Endothelial cell of umbilical vein (primary cell): ENCODE data around the gene NCAPH2. TPM values are rescaled to one million over a fixed set of nuclear protein-coding genes. Genes with fewer than 3 reads are reported as not detected.

Source experiments
- BruUV-seq: library from RNA; stranded (reverse); fragments of 400-500 nt; replicated peaks from 2 replicates; lab custom pipeline; 2021; lab: Mats Ljungman, UMichigan
- CTCF ChIA-PET: fragments of 300-600, 350-600 bp; sonication (Branson Sonifier 250); formaldehyde crosslinking; loops from one replicate; lab custom pipeline; 2021; ENCODE audit warnings: antibody characterized with exemption, inconsistent platforms; lab: Charles Lee
- POLR2A ChIA-PET: fragments of 300-600, 350-600 bp; sonication (Branson Sonifier 250); formaldehyde crosslinking; loops from one replicate; lab custom pipeline; 2021; ENCODE audit warnings: antibody characterized with exemption, inconsistent platforms; lab: Charles Lee
- DNase-seq: peaks from one replicate; pipeline ENCODE4 v3.0.0-alpha.2; 2011; ENCODE audit warnings: low read depth, low spot score
- FAIRE-seq: peaks from 2 replicates; lab custom pipeline; 2011; peaks lifted over from hg19 to GRCh38; lab: Jason Lieb, UNC
- H2AFZ ChIP-seq: 2 replicates; pipeline ENCODE4 v1.6.0; 2012; ENCODE audit warnings: low read depth, low read length, control low read depth, inconsistent platforms
- H3K27ac ChIP-seq: 2 replicates; pipeline ENCODE4 v1.5.1; 2011; ENCODE audit warnings: low read depth, mild to moderate bottlenecking, control low read depth, low read length, moderate library complexity; ENCODE audit not compliant: insufficient read depth
- H3K27me3 ChIP-seq, 2 experiments: 2 replicates each; pipeline versions ENCODE4 v1.6.0 to v1.6.1; 2011; ENCODE audit warnings: low read length in 2 of 2, mixed read lengths in 1 of 2; ENCODE audit not compliant: control insufficient read depth in 2 of 2, insufficient read depth in 2 of 2
- H3K36me3 ChIP-seq, 2 experiments: 2 replicates in 1 of 2; 3 replicates in 1 of 2; pipeline ENCODE4 v1.5.1; 2011; ENCODE audit warnings: low read length in 2 of 2, mild to moderate bottlenecking in 1 of 2, moderate library complexity in 1 of 2; ENCODE audit not compliant: control insufficient read depth in 2 of 2, insufficient read depth in 2 of 2; ENCODE audit errors: extremely low read depth in 1 of 2
- H3K4me1 ChIP-seq: 3 replicates; pipeline ENCODE4 v1.5.1; 2011; ENCODE audit warnings: mild to moderate bottlenecking, low read length; ENCODE audit not compliant: control insufficient read depth, insufficient read depth; ENCODE audit errors: extremely low read depth
- H3K4me2 ChIP-seq: 2 replicates; pipeline ENCODE4 v1.6.1; 2011; ENCODE audit warnings: low read length, control low read depth, mixed read lengths; ENCODE audit not compliant: insufficient read depth
- H3K4me3 ChIP-seq, 3 experiments: fragments of 200-600 bp in 1 of 3; sonication (generic), shearing (Covaris generic) in 1 of 3; replicated peaks in 1 of 3; 2 replicates each; pipeline ENCODE4 v1.5.1; 2011 to 2016; ENCODE audit warnings: control low read depth in 3 of 3, low read length in 3 of 3, mild to moderate bottlenecking in 2 of 3, inconsistent platforms in 1 of 3, low read depth in 1 of 3, moderate library complexity in 1 of 3; ENCODE audit not compliant: insufficient read depth in 1 of 3
- H3K79me2 ChIP-seq: 2 replicates; pipeline ENCODE4 v1.6.0; 2012; ENCODE audit warnings: low read length, inconsistent platforms; ENCODE audit not compliant: control insufficient read depth, insufficient read depth
- H3K9ac ChIP-seq: replicated peaks from 2 replicates; pipeline ENCODE3; 2011; ENCODE audit warnings: low read length, control low read depth; ENCODE audit not compliant: insufficient read depth; ENCODE audit errors: extremely low read depth
- H3K9me1 ChIP-seq: replicated peaks from 3 replicates; pipeline ENCODE4 v1.6.0; 2011; ENCODE audit warnings: mild to moderate bottlenecking, low read length; ENCODE audit not compliant: control insufficient read depth, insufficient read depth; ENCODE audit errors: extremely low read depth
- H3K9me3 ChIP-seq: replicated peaks from 2 replicates; pipeline ENCODE4 v1.5.1; 2012; ENCODE audit warnings: low read length, inconsistent platforms; ENCODE audit not compliant: control insufficient read depth, insufficient read depth
- H4K20me1 ChIP-seq: replicated peaks from 2 replicates; pipeline ENCODE3; 2011; ENCODE audit warnings: mild to moderate bottlenecking, low read length; ENCODE audit not compliant: control insufficient read depth, insufficient read depth; ENCODE audit errors: extremely low read depth
- EZH2 ChIP-seq: IDR thresholded peaks from 2 replicates; pipeline ENCODE4 v1.6.1; 2012; ENCODE audit warnings: borderline replicate concordance, low read depth, mild to moderate bottlenecking, moderate library complexity, low read length, inconsistent platforms; ENCODE audit not compliant: severe bottlenecking
- FOS ChIP-seq: IDR thresholded peaks from 2 replicates; pipeline ENCODE4 v1.6.1; 2011; ENCODE audit warnings: mild to moderate bottlenecking, low read length, moderate library complexity, borderline replicate concordance; ENCODE audit not compliant: insufficient read depth
- GATA2 ChIP-seq: IDR thresholded peaks from 2 replicates; pipeline ENCODE4 v1.7.0; 2011; ENCODE audit warnings: low read depth, mild to moderate bottlenecking, moderate library complexity, mixed read lengths, low read length; ENCODE audit not compliant: insufficient read length, insufficient read depth
- JUN ChIP-seq: IDR thresholded peaks from 2 replicates; pipeline ENCODE4 v1.6.1; 2011; ENCODE audit warnings: borderline replicate concordance, low read depth; ENCODE audit not compliant: insufficient read length, insufficient read depth
- MYC ChIP-seq: IDR thresholded peaks from one replicate; pipeline ENCODE4 v1.6.1; 2011; ENCODE audit warnings: mild to moderate bottlenecking, low read depth, low read length
- POLR2A ChIP-seq: IDR thresholded peaks from 2 replicates; pipeline ENCODE4 v1.6.1; 2012; ENCODE audit warnings: low read depth, mild to moderate bottlenecking, control low read depth, low read length
- POLR2AphosphoS5 ChIP-seq: IDR thresholded peaks from 2 replicates; pipeline ENCODE4 v1.6.1; 2012; ENCODE audit warnings: low read depth, mild to moderate bottlenecking, control low read depth, low read length, moderate library complexity; ENCODE audit not compliant: insufficient read depth
- dilution Hi-C: fragments of 300-500 bp; cut with MboI; formaldehyde crosslinking; loops from one replicate; pipeline ENCODE4 v1.15.0; 2019; ENCODE audit warnings: low sequenced_read_pairs; ENCODE audit not compliant: extremely low pct_ligation_motif_present
- intact Hi-C: fragments of 100-400 bp; cut with micrococcal nuclease; formaldehyde crosslinking; loops from one replicate; pipeline ENCODE4 v1.10.0; 2022
- polyA plus RNA-seq, 4 experiments: library from polyadenylated mRNA; depleted of rRNA in 3 of 4; stranded (reverse) in 3 of 4; unstranded in 1 of 4; fragments of >200 nt; gene quantifications; 2 replicates each; pipeline versions ENCODE4 v1.2.1 to v1.2.3, GENCODE V29; 2011 to 2012; ENCODE audit warnings: missing spikeins in 1 of 4
- total RNA-seq: library from RNA; stranded (reverse); gene quantifications from 2 replicates; pipeline ENCODE4 v1.2.3, GENCODE V29; 2021
- TF ChIP-seq, protein P1 (sequence below): IDR thresholded peaks from 2 replicates; pipeline ENCODE4 v1.6.1; 2011; ENCODE audit not compliant: insufficient read depth, insufficient read length
- TF ChIP-seq, protein P2 (sequence below), 2 donors: IDR thresholded peaks; 1 replicate in 1 of 2; 2 replicates in 1 of 2; pipeline ENCODE4 v1.5.1; 2011; ENCODE audit warnings: low read length in 2 of 2, mild to moderate bottlenecking in 2 of 2, moderate library complexity in 2 of 2, control low read depth in 1 of 2, inconsistent platforms in 1 of 2, low read depth in 1 of 2; ENCODE audit not compliant: insufficient read depth in 1 of 2; ENCODE audit errors: extremely low read depth in 1 of 2

The NCAPH2 gene
- total and polyA plus RNA-seq, 2 donors (not counting 3 experiments of a cell fraction or from before 2014, with no cell fraction given), result 42.4 to 43.2 TPM

DNA sequence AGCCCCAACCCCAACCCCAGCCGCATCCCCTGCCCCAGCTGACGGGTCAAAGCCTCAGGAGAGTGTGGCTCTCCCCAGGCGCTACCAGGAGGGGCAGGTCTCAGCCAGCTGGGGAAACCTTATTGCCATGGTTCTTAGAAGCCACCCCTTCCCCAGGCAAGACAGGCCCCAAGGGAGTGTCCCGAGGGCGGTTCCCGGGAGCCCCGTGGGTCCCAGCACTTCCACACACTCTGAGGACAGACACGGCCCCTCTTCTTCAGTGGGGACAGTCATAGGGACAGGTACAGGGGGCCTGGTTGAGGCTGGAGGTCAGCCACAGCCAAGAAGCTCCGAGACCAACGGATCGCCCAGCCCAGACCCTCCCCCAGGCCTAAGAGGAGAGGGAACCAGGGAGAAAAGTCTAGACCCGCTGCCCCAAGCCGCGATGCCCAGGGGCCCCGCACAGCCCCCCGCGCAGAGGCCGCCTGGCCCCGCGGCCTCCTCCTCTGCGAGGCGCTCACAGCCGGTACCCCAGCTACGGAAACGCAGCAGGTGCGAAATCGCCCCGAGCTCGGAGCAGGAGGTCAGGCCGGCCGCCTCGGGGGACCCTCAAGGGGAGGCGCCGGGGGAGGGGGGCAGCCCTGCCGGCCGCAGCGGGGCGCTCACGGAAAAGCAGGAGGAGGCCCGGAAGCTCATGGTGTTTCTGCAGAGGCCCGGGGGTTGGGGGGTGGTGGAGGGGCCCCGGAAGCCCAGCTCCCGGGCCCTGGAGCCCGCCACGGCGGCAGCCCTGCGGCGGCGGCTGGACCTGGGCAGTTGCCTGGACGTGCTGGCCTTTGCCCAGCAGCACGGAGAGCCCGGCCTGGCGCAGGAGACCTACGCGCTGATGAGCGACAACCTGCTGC lies 40.3 kb downstream of the NCAPH2 start:
- no peak overlapping the region for H3K4me2 ChIP-seq
- CTCF ChIA-PET, result interaction anchor here (0.7 to 2.3 kb wide), 4 partner anchors 12 to 71 kb away, joined by 3 to 9 read pairs (median 4); partner anchors contain the start of genes SCO2 and SYCE3

DNA sequence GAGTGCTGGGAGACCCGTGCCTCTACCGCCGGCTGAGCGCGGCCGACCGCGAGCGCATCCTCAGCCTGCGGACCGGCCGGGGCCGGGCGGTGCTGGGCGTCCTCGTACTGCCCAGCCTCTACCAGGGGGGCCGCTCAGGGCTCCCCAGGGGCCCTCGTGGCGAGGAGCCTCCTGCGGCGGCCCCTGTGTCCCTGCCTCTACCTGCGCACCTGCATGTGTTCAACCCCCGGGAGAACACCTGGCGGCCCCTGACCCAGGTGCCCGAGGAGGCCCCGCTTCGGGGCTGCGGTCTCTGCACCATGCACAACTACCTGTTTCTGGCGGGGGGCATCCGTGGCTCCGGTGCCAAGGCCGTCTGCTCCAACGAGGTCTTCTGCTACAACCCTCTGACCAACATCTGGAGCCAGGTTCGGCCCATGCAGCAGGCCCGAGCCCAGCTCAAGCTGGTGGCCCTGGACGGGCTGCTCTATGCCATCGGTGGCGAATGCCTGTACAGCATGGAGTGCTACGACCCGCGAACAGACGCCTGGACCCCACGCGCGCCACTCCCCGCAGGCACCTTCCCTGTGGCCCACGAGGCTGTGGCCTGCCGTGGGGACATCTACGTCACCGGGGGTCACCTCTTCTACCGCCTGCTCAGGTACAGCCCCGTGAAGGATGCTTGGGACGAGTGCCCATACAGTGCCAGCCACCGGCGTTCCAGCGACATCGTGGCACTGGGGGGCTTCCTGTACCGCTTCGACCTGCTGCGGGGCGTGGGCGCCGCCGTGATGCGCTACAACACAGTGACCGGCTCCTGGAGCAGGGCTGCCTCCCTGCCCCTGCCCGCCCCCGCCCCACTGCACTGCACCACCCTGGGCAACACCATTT lies 41.1 kb downstream of the NCAPH2 start:
- no peak overlapping the region for H2AFZ ChIP-seq

More for the DNA sequence above, 40.3 kb downstream of the NCAPH2 start:
- dilution Hi-C loops (no loop called here), intact Hi-C loops (no loop called here)
- Histone ChIP-seq H3K79me2 (no peaks in the 10 kb centered on the region), H3K9me3 (no peaks in the 10 kb centered on the region), H3K4me1 (no peaks in the 10 kb centered on the region), H4K20me1 (no peaks in the 10 kb centered on the region), H3K9me1 (no peaks in the 10 kb centered on the region), H3K4me3 (no peak overlapping the region), H3K9ac (no peak overlapping the region), H3K36me3 (no peaks in the 10 kb centered on the region), H2AFZ (no peak overlapping the region), H3K27me3 (peaks cover 27 to 43% of the 10 kb centered on the region in 2 experiments), H3K27ac (no peak overlapping the region)
- BruUV-seq, result no TSS peak
- DNase-seq (no peak), FAIRE-seq (no peak)
- TF ChIP-seq EZH2, result peak; percentile 78
- no peak for TF ChIP-seq GATA2
- TF ChIP-seq, protein P1, sequence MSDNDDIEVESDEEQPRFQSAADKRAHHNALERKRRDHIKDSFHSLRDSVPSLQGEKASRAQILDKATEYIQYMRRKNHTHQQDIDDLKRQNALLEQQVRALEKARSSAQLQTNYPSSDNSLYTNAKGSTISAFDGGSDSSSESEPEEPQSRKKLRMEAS, result no peak
- POLR2A ChIA-PET, result interaction anchor here (0.7 kb wide), 1 partner anchor 24 kb away, joined by 4 read pairs; no protein-coding TSS in a partner anchor

More for the DNA sequence above, 41.1 kb downstream of the NCAPH2 start:
- H3K9ac ChIP-seq, result no peak overlapping the region
- BruUV-seq, result no TSS peak
- H3K4me3 ChIP-seq, result no peak overlapping the region
- FAIRE-seq, result no peak
- DNase-seq, result no peak
- H4K20me1 ChIP-seq, result no peaks in the 10 kb centered on the region
- H3K9me1 ChIP-seq, result no peaks in the 10 kb centered on the region
- H3K36me3 ChIP-seq, result no peaks in the 10 kb centered on the region
- H3K27me3 ChIP-seq, result peaks cover 29 to 43% of the 10 kb centered on the region in 2 experiments
- ChIA-PET CTCF (interaction anchor here (2.2 to 2.8 kb wide), 3 partner anchors 14 to 23 kb away, joined by 8 to 11 read pairs (median 9); partner anchors contain the start of genes SCO2 and SYCE3), POLR2A (no interaction called here)
- dilution Hi-C loops (no loop called here), intact Hi-C loops (no loop called here)
- H3K4me1 ChIP-seq, result no peaks in the 10 kb centered on the region
- no peaks in the 10 kb centered on the region for H3K9me3 ChIP-seq
- no peaks in the 10 kb centered on the region for H3K79me2 ChIP-seq
- H3K4me2 ChIP-seq, result no peak overlapping the region
- no peak for TF ChIP-seq POLR2A
- TF ChIP-seq GATA2, result no peak
- TF ChIP-seq, protein P2, sequence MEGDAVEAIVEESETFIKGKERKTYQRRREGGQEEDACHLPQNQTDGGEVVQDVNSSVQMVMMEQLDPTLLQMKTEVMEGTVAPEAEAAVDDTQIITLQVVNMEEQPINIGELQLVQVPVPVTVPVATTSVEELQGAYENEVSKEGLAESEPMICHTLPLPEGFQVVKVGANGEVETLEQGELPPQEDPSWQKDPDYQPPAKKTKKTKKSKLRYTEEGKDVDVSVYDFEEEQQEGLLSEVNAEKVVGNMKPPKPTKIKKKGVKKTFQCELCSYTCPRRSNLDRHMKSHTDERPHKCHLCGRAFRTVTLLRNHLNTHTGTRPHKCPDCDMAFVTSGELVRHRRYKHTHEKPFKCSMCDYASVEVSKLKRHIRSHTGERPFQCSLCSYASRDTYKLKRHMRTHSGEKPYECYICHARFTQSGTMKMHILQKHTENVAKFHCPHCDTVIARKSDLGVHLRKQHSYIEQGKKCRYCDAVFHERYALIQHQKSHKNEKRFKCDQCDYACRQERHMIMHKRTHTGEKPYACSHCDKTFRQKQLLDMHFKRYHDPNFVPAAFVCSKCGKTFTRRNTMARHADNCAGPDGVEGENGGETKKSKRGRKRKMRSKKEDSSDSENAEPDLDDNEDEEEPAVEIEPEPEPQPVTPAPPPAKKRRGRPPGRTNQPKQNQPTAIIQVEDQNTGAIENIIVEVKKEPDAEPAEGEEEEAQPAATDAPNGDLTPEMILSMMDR (IDR thresholded peaks at IDR 0.05; ENCODE audit: extremely low read depth in 1 of 2, insufficient read depth in 1 of 2, low read depth in 1 of 2, low read length in 2 of 2), result no peak
- no peak for TF ChIP-seq JUN
- TF ChIP-seq EZH2, result no peak
- TF ChIP-seq FOS, result no peak
- no peak for TF ChIP-seq MYC
- TF ChIP-seq, protein P1, result no peak
- no peak for TF ChIP-seq POLR2AphosphoS5
- H3K27ac ChIP-seq, result no peak overlapping the region
